Measurements from ENCODE around the gene ZNF277.

ZNF277 gene

DNA sequence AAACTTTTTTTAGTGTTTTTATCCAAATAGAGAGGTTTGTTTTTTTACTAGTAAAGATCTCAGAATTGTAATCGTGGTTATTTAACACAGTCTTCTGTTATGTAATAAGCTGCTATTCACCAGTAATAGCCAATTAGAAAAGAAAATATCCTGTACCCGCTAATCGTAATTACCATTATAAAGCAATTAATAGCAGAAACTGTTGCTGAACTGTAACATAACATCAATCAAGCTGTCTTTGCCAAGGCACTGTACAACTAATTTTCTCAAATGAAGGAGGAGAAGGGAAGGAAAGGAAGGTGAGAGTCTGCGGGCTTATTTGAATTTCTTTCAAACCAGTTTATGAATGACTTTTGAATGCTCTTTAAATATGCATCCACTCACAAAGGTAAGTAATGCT is 9.3 kb downstream of the ZNF277 start:
- TF ChIP-seq, protein P1, sequence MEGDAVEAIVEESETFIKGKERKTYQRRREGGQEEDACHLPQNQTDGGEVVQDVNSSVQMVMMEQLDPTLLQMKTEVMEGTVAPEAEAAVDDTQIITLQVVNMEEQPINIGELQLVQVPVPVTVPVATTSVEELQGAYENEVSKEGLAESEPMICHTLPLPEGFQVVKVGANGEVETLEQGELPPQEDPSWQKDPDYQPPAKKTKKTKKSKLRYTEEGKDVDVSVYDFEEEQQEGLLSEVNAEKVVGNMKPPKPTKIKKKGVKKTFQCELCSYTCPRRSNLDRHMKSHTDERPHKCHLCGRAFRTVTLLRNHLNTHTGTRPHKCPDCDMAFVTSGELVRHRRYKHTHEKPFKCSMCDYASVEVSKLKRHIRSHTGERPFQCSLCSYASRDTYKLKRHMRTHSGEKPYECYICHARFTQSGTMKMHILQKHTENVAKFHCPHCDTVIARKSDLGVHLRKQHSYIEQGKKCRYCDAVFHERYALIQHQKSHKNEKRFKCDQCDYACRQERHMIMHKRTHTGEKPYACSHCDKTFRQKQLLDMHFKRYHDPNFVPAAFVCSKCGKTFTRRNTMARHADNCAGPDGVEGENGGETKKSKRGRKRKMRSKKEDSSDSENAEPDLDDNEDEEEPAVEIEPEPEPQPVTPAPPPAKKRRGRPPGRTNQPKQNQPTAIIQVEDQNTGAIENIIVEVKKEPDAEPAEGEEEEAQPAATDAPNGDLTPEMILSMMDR (IDR thresholded peaks at IDR 0.05; ENCODE audit: low read length, missing control alignments), result no peak
- no peak overlapping the region for H3K4me3 ChIP-seq (replicated peaks; ENCODE audit: low read depth, low read length)
- DNase-seq (ENCODE audit: low read depth), result no peak

DNA sequence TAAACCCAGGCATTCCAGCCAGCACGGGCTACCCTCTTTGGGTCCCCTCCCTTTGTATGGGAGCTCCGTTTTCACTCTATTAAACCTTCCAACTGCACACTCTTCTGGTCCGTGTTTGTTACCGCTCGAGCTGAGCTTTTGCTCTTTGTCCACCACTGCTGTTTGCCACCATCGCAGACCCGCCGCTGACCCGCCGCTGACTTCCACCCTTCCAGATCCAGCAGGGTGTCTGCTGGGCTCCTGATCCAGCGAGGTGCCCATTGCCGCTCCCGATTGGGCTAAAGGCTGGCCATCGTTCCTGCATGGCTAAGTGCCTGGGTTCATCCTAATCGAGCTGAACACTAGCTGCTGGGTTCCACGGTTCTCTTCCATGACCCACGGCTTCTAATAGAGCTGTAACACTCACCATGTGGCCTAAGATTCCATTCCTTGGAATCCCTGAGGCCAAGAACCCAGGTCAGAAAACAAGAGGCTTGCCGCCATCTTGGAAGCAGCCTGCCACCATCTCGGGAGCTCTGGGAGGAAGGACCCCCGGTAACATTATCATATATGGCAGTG is 14.5 kb downstream of the ZNF277 start:
- TF ChIP-seq, protein P1 (IDR thresholded peaks at IDR 0.05; ENCODE audit: low read length, missing control alignments), result no peak
- no peak for DNase-seq (ENCODE audit: low read depth)
- H3K4me3 ChIP-seq (replicated peaks; ENCODE audit: low read depth, low read length), result no peak overlapping the region

DNA sequence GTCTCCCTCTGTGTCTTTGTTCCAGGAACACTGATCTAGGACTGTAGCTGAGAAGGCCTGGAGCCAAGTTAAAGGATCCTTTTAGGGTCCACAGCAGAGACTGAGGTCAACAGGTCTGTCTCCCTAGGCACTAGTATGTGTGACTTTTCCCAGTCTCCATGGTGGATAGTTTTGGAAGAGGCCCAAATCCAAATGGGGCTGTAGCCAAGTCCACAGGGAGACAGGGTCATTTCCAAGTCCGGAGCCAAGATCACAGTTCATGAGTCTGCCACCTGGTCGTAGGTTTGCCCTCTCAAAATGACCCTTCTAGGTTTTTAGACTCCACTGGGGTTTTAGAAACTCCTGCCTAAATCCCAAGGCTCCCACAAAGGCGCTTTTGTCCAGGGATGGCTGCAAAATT is 16.8 kb downstream of the ZNF277 start:
- no peak overlapping the region for H3K4me3 ChIP-seq (replicated peaks; ENCODE audit: low read depth, low read length)
- no peak for DNase-seq (ENCODE audit: low read depth)
- TF ChIP-seq, protein P1 (IDR thresholded peaks at IDR 0.05; ENCODE audit: low read length, missing control alignments), result no peak

DNA sequence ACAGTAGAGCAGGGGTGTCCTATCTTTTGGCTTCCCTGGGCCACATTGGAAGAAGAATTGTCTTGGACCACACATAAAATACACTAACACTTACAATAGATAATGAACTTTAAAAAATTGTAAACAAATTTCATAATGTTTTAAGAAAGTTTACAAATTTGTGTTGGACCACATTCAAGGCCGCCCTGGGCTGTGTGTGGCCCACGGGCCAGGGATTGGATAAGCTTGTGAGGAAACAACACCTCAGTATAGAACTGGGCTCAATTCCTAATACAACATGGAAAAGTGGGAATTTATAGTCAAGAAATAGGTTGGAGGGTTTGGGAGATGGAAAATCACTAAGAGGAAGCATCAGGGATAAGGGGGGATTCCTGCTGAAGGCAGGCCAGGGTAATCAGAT is 17.7 kb downstream of the ZNF277 start:
- TF ChIP-seq, protein P1 (IDR thresholded peaks at IDR 0.05; ENCODE audit: low read length, missing control alignments), result no peak
- H3K4me3 ChIP-seq (replicated peaks; ENCODE audit: low read depth, low read length), result no peak overlapping the region
- no peak for DNase-seq (ENCODE audit: low read depth)

DNA sequence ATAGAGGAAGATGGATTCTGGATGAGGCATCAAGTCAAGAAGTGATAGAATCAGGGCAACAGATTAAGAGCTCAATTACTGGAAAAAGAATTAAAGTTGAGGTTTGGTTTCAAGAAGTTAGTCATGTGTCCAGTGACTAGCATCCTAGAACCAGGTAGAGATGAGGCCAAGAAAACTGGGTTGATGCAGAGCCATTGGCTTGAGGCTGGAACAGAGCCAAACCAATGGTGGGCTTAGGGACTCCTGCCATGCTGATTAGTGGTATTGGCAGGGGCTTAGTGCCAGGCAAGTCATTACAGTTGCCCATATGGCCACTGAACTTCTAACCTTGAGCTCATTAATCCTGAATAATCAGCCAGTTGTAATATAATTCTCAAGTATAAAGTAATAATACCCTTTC is 18.5 kb downstream of the ZNF277 start:
- TF ChIP-seq, protein P1 (IDR thresholded peaks at IDR 0.05; ENCODE audit: low read length, missing control alignments), result no peak
- no peak overlapping the region for H3K4me3 ChIP-seq (replicated peaks; ENCODE audit: low read depth, low read length)
- DNase-seq (ENCODE audit: low read depth), result no peak

DNA sequence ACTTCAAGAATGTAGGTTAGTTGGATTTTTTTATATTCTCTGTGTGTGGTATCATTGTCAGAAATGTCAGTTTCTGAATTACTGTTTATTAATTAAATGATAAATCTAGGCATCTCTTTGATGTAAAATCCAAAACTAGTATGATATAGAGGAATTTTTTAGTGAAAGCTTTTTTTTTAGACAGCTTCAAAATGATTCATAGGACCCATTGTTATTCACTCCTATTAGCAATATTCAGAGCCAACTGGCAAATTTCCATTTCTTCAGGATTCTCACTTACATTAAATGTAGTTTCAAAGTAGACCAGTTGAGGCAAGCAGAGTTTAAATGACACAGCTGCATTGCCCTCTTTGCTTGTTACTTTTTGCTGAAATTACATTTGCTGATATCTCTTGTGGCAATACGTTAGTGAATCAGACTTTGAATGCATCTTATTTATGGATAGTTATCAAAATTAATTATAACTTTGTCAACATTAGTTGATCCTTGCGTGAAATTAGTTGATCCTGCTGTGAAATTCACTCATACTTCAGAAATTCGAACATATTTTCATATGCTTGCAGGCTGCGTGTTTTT is 20.3 kb downstream of the ZNF277 start:
- DNase-seq (ENCODE audit: low read depth), result peak; percentile 83
- TF ChIP-seq, protein P1 (IDR thresholded peaks at IDR 0.05; ENCODE audit: low read length, missing control alignments), result no peak
- no peak overlapping the region for H3K4me3 ChIP-seq (replicated peaks; ENCODE audit: low read depth, low read length)

DNA sequence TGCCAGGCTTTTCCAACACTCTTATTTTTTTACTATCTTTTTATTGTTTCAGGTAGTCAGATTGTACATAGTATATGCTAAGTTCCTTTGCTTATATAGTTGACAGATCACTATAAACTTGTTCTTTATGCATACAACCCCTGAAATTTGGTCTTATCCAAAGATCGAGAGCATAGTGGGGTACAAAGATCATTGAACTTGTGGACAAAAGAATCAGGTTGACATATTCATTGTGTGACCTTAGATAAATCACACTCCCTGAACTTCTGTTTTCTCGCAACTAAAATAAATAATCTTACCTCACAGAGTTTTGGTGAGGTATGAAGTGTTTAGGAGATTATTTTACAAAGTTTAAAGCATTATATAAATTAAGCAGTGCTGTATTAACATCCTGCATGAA is 22.1 kb downstream of the ZNF277 start:
- TF ChIP-seq, protein P1 (IDR thresholded peaks at IDR 0.05; ENCODE audit: low read length, missing control alignments), result no peak
- no peak overlapping the region for H3K4me3 ChIP-seq (replicated peaks; ENCODE audit: low read depth, low read length)
- no peak for DNase-seq (ENCODE audit: low read depth)

Data from fibroblast of pulmonary artery (primary cell).